ENCODE data around the gene THADA. TPM values are rescaled to one million over a fixed set of nuclear protein-coding genes. Genes with fewer than 3 reads are reported as not detected.
"Not testable (repeated sequence)": the region's sequence is repeated elsewhere in the genome, so short reads cannot be mapped to it uniquely, and the experiment has no call there.

The THADA gene
- total RNA-seq, 1 donor from 2014 or later = 32.9 TPM

GRCh38 chr2:43285987-43286386 is 309.9 kb downstream of the THADA start:
- Histone ChIP-seq H3K36me3 (peaks cover 40% of the 10 kb centered on the region), H3K27me3 (no peaks in the 10 kb centered on the region), H3K4me1 (no peaks in the 10 kb centered on the region), H3K4me3 (no peak overlapping the region), H3K9me3 (no peaks in the 10 kb centered on the region), H3K27ac (no peak overlapping the region)
- no peak for TF ChIP-seq CTCF (IDR thresholded peaks at IDR 0.05)
- ATAC-seq = no peak
- intact Hi-C loops (cut with DNase I) = no loop called here
- DNase-seq = no peak

- Histone ChIP-seq H3K27me3 (no peaks in the 10 kb centered on the region), H3K36me3 (peaks cover 40% of the 10 kb centered on the region), H3K4me1 (no peaks in the 10 kb centered on the region), H3K9me3 (no peaks in the 10 kb centered on the region), H3K27ac (no peak overlapping the region), H3K4me3 (no peak overlapping the region)
- DNase-seq = no peak
- TF ChIP-seq CTCF (IDR thresholded peaks at IDR 0.05) = no peak
- intact Hi-C loops (cut with DNase I) = no loop called here
- no peak for ATAC-seq
Measured at GRCh38 chr2:43284967-43285366, 310.9 kb downstream of the THADA start.

- H3K4me3 ChIP-seq; H3K4me1 ChIP-seq; ATAC-seq; H3K9me3 ChIP-seq; H3K27me3 ChIP-seq; DNase-seq; H3K27ac ChIP-seq; intact Hi-C loops (cut with DNase I): not testable (repeated sequence)
- H3K36me3 ChIP-seq = peaks cover 40% of the 10 kb centered on the region
Measured at GRCh38 chr2:43284347-43284746, 311.5 kb downstream of the THADA start.

- intact Hi-C loops (cut with DNase I) = no loop called here
- Histone ChIP-seq H3K4me1 (peaks cover 13% of the 10 kb centered on the region), H3K27ac (no peak overlapping the region), H3K9me3 (no peaks in the 10 kb centered on the region), H3K36me3 (peaks cover 33% of the 10 kb centered on the region), H3K4me3 (no peak overlapping the region), H3K27me3 (no peaks in the 10 kb centered on the region)
- no peak for TF ChIP-seq CTCF (IDR thresholded peaks at IDR 0.05)
- no peak for DNase-seq
- no peak for ATAC-seq
Measured at GRCh38 chr2:43280994-43281393, 314.8 kb downstream of the THADA start.

- Histone ChIP-seq H3K36me3 (peaks cover 20% of the 10 kb centered on the region), H3K27me3 (no peaks in the 10 kb centered on the region), H3K4me1 (peaks cover 13% of the 10 kb centered on the region), H3K9me3 (no peaks in the 10 kb centered on the region), H3K27ac (no peak overlapping the region), H3K4me3 (no peak overlapping the region)
- no peak for TF ChIP-seq CTCF (IDR thresholded peaks at IDR 0.05)
- intact Hi-C loops (cut with DNase I) = no loop called here
- no peak for ATAC-seq
- no peak for DNase-seq
Measured at GRCh38 chr2:43279317-43279840, 316.5 kb downstream of the THADA start.

GRCh38 chr2:43278564-43279220 is 317.1 kb downstream of the THADA start:
- intact Hi-C loops (cut with DNase I) = no loop called here
- Histone ChIP-seq H3K27ac (no peak overlapping the region), H3K9me3 (no peaks in the 10 kb centered on the region), H3K36me3 (peaks cover 15% of the 10 kb centered on the region), H3K27me3 (no peaks in the 10 kb centered on the region), H3K4me3 (no peak overlapping the region), H3K4me1 (peaks cover 13% of the 10 kb centered on the region)
- no peak for ATAC-seq
- no peak for DNase-seq
- no peak for TF ChIP-seq CTCF (IDR thresholded peaks at IDR 0.05)
